Activated effector memory CD4-positive, alpha-beta T cell treated with Interleukin-2 at 50 U/mL for 16 hours (primary cell): ENCODE data around the gene MGAT5.

Experiments
- DNase-seq: peaks from one replicate; pipeline ENCODE4 v3.0.0-alpha.2; 2020

The MGAT5 gene

GRCh38 chr2:134372141-134372540 is 118.3 kb downstream of the MGAT5 start:
- no peak for DNase-seq

- DNase-seq = no peak
Measured at GRCh38 chr2:134372611-134373131, 118.8 kb downstream of the MGAT5 start.

- DNase-seq = no peak
Measured at GRCh38 chr2:134375935-134376334, 122.1 kb downstream of the MGAT5 start.

DNA sequence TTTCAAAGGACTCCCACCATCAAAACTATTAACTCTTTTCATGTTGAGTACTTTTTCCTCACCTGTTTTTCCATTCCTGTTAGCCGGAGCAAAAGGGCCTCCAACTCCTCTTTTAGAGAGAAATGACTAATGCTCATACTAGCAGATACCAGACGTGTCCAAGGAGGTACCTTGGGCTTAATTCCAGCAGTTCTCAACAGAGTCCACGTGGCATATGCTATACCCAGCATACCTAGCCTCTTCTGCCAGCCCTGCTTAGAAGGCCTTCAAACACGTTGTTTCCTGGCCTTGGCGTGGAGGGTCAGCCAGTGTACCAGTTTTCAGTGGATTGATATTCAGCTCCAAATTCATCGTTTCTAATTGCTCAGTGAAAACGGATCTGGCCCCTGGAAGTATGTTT is 123.9 kb downstream of the MGAT5 start:
- DNase-seq = no peak

- no peak for DNase-seq
Measured at GRCh38 chr2:134379293-134379692, 125.4 kb downstream of the MGAT5 start.

- DNase-seq = no peak
Measured at GRCh38 chr2:134379722-134380121, 125.8 kb downstream of the MGAT5 start.

- no peak for DNase-seq
Measured at GRCh38 chr2:134381141-134381540, 127.3 kb downstream of the MGAT5 start.

DNA sequence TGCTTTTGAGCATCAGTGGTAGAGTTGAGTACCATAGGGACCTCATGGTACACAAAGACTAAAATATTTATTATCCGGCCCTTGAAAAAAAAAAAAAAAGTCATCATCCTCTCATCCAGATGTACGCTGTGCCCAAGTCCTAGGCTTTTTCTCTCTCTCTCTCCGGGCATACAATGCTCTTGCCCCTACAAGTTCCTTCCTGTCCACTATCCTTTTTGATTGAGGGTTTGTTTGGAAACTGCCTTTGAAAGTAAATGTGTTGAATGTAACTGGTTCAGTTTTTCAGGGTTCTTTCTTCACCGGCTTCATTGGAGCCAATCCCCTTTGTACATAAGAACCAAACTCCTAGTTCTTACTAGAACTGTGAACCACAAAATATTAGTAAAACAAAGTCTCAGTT is 130.3 kb downstream of the MGAT5 start:
- DNase-seq = no peak

DNA sequence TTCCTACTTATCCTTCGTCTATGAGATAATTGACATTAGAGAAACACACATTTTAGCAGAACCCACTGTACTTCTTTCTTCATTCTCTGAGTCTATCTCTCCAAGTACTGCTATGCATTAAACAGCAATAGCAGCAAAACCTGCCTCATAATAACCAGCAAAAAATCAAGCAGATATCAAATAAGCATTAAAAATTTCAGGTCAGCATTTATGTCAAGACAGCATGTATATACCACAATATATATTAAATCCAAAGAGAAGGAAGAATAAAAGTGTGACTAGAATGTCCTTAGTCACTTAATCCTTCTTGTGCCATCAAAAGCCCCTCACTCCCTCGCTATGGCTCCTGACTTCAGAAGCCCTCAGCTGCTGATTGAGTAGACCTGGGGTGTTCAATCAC is 131.3 kb downstream of the MGAT5 start:
- DNase-seq = no peak

GRCh38 chr2:134386310-134386709 is 132.4 kb downstream of the MGAT5 start:
- DNase-seq = no peak

DNA sequence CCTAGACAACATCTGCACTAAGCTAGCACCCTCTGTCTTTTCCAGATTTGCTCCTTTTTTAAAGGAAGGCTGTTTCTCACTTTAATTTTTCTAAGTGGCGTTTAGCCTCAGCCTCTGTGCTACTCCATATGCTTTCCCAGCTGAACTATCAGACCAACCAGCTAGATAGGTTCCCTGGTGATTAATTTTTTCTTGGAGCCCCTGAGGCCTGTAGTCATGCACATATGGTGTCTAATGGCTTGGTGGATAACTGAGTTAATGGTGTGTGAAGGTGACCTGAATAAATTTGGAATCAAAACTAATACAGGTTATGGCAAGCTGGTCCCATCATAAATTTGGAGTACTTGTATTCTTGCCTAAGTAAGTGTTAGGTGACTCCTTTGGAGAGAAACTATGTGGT is 135.5 kb downstream of the MGAT5 start:
- no peak for DNase-seq

- no peak for DNase-seq
Measured at GRCh38 chr2:134391751-134392160, 137.9 kb downstream of the MGAT5 start.

DNA sequence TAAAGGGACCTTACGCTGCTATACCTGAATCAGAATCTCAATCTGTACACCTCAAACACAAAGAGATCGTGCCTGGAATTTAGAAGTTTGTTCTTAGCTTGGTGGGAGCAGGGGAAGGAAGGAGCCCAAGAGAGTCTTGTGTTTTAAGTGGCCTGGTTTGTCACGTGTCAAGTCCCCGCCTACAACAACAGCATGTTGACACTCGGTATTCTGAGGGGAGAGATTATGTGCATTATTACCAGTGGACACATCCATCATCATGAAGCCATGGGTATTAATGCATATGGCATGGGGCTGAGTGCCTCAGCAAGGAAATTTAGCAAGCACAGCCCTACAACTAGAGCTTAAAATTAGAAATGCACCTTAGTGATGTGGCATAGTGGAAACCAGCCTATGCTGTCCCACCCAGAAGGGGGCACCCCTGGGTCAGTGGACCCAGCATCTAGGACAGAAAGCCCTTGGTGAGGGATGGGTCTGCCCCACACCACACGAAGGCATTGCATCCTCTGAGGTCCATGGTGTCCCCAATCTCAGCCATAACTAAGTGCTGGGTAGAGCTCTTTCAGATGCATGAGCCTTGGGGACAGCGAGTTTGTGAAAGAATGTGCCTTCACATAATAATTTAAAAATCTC is 138.7 kb downstream of the MGAT5 start:
- no peak for DNase-seq

DNA sequence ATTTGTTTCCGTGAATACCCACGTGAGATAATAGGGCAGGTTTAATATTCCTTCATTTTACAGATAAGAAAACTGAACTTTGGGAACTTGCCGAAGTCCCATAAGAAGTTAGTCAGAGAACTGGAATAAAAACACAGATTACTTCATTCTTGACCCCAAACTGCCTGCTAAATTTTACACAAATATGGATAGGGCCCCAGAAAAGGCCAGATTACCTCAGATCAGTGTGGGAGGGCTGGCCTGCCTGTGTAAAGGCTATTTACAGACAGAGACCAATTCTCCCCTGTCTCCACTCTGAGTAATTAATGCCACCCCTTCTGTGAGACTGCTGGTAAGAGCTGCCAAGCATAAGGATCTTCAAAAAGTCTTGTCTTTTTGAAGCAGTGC is 139.2 kb downstream of the MGAT5 start:
- no peak for DNase-seq

- no peak for DNase-seq
Measured at GRCh38 chr2:134395779-134396178, 141.9 kb downstream of the MGAT5 start.

- DNase-seq = no peak
Measured at GRCh38 chr2:134396493-134396892, 142.6 kb downstream of the MGAT5 start.

- DNase-seq = no peak
Measured at GRCh38 chr2:134397146-134397896, 143.4 kb downstream of the MGAT5 start.

DNA sequence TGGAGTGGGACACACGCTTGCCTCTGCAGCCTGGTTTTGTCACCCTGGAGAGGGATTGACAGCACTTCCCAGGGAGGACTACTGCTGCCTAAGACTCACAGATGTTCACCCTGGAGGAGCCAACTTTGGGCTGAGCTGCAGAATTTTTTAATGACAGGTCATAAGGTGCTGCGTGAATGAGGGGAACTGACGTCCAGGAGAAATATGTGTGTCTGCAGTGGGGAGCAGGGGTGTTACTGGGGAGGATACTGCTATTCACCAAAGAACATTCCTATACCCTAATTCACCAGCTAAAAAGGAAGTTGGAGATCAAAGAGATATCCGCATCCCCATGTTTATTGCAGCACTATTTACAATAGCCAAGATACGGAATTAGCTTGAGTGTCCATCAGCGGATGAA is 144.4 kb downstream of the MGAT5 start:
- no peak for DNase-seq

DNA sequence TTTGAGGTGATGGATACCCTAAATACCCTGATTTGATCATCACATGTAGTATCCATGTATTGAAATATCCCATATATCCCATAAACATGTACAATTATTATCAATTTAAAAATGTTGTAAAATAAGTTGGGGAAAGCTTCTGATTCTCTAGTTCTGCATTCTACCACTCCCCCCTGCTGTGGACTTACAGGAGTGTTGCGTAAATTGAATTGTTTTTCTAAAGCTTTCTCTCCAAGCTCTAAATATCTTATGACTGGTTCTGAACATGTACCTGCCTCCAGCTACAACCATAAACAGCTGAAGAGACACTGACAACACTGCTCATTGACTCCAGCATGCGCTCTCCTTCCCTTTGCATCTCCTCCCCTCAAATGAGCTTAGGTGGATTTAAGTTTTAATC is 145.2 kb downstream of the MGAT5 start:
- DNase-seq = no peak

DNA sequence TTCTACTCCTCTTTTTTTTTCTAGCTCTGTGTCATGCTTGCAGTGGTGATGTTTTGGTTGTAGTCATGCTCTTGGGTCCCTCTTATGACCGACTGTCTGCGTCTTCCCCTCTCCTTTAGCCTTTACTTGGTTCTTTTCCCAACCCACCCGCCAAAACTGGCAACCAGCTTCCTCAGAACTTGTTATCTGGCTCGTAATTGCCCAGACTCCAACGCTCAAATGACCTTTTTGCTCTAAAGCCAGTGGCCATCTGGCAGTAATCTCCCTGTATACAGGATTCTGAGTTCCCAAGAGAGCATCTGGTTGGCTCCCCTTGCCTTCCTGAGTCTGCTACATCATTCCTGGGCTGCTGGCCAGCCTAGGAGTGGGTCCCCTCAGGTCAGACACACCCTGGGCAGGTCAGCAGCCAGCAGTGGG is 147.2 kb downstream of the MGAT5 start:
- DNase-seq = no peak

DNA sequence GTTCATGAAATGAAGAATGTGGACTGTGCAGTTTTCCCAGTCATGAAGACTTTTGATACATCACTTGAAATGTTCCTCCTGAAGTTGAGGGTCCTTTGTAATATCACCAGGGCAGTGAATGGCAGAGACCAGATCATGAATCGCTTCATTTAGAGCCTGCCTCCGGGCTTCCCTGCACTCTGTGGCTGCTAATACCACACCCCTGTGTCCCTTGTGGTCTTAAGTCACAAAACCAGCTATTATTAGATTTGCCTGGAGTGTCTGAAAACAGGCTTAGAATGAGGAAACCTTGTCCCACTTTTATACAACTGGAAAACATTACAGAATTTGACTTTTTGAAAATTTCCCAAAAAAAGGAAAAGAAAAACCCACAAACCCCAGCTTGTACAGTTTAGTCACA is 147.9 kb downstream of the MGAT5 start:
- no peak for DNase-seq

GRCh38 chr2:134402410-134402809 is 148.5 kb downstream of the MGAT5 start:
- no peak for DNase-seq

DNA sequence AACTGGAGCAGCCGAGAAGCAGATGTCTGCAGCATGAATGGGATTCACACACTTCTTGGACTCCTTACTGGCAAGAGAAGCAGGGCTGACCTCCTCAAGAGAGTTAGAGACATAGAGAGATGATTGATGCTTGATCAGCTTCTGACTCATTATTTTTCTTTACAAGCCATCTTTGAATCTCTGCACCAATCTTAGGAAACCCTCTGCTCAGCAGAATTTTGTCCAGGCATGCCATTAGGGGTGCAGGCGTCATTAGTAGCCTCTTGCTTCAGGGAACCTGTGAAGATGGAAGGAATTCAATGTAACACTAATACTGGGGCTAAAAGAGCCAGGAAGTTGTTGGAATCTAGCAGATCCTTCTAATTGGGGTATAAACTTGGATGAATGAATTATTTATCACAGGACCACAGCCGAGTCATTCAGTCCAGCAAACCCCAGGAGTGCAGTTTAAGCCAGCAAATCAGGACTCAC is 151.8 kb downstream of the MGAT5 start:
- no peak for DNase-seq

GRCh38 chr2:134406311-134406710 is 152.4 kb downstream of the MGAT5 start:
- no peak for DNase-seq

DNA sequence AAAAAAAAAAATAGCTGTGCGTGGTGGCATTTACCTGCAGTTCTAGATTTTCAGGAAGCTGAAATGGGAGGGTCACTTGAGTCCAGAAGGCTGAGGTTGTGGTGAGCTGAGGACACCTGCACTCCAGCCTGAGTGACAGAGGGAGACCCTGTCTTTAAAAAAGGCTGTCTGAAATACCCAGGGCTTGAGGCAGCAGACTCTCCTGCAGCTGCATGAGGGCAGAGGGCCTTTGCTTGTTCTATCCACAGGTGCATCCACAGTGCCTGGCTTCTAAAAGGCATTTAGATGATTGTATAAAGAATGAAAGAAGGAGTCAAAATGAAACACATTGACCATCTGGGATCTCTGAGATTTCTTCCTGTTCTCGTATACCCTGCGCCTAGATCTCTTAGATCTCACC is 152.9 kb downstream of the MGAT5 start:
- DNase-seq = no peak
